ENCODE data around the gene GSTT4. TPM values are rescaled to one million over a fixed set of nuclear protein-coding genes. Genes with fewer than 3 reads are reported as not detected.

GSTT4 gene
- total RNA-seq, 1 experiment from 2014 or later: not detected

- CTCF ChIA-PET: interaction anchor here (0.6 kb wide), 1 partner anchor 12 kb away, joined by 3 read pairs; no protein-coding TSS in a partner anchor
- H3K4me2 ChIP-seq: no peak overlapping the region
- no TSS peak for BruUV-seq (replicated peaks)
Observed at GRCh38 chr22:24006207-24006913, 1.1 kb upstream of the GSTT4 start.

GRCh38 chr22:24003887-24004286, 1.4 kb downstream of the GSTT4 start:
- TF ChIP-seq EZH2 (IDR thresholded peaks at IDR 0.05; ENCODE audit: low read depth): no peak
- TF ChIP-seq CTCF (conservative IDR thresholded peaks at IDR 0.05): no peak
- H3K79me2 ChIP-seq (ENCODE audit: low read depth): no peaks in the 10 kb centered on the region

More at GRCh38 chr22:24006207-24006913, 1.1 kb upstream of the GSTT4 start:
- Histone ChIP-seq H3K9me2 (ENCODE audit: insufficient read depth) (no peaks in the 10 kb centered on the region), H2AFZ (no peak overlapping the region), H3K27ac (no peak overlapping the region), H3K4me1 (replicated peaks; ENCODE audit: insufficient read depth) (no peaks in the 10 kb centered on the region), H3K79me2 (ENCODE audit: low read depth) (peaks cover under 1% of the 10 kb centered on the region; the same call in 1 of the 2 replicates), H3K9me3 (ENCODE audit: insufficient read depth, low read depth) (no peaks in the 10 kb centered on the region), H3K27me3 (ENCODE audit: insufficient read depth, low read depth) (no peaks in the 10 kb centered on the region), H3K4me3 (no peak overlapping the region), H4K20me1 (ENCODE audit: insufficient read depth) (no peaks in the 10 kb centered on the region), H3K36me3 (ENCODE audit: low read depth) (no peaks in the 10 kb centered on the region), H3F3A (ENCODE audit: insufficient read depth, low read depth) (peaks cover 16% of the 10 kb centered on the region; the same call in 1 of the 2 replicates)
- DNase-seq: no peak
- intact Hi-C loops (cut with micrococcal nuclease; ENCODE audit: unreplicated experiment): no loop called here
- POLR2A ChIA-PET (ENCODE audit: unreplicated experiment): no interaction called here
- TF ChIP-seq EZH2 (IDR thresholded peaks at IDR 0.05; ENCODE audit: low read depth) (no peak), CTCF (conservative IDR thresholded peaks at IDR 0.05) (no peak)

GRCh38 chr22:24002851-24003250, 2.4 kb downstream of the GSTT4 start:
- Histone ChIP-seq H3F3A (ENCODE audit: insufficient read depth, low read depth) (peaks cover 22% of the 10 kb centered on the region), H3K27ac (no peak overlapping the region), H3K9me2 (ENCODE audit: insufficient read depth) (no peaks in the 10 kb centered on the region), H3K4me1 (replicated peaks; ENCODE audit: insufficient read depth) (peaks cover 9% of the 10 kb centered on the region), H3K4me2 (no peak overlapping the region), H3K4me3 (no peak overlapping the region), H3K27me3 (ENCODE audit: insufficient read depth, low read depth) (no peaks in the 10 kb centered on the region), H2AFZ (no peak overlapping the region), H3K9me3 (ENCODE audit: insufficient read depth, low read depth) (no peaks in the 10 kb centered on the region), H3K79me2 (ENCODE audit: low read depth) (no peaks in the 10 kb centered on the region), H3K36me3 (ENCODE audit: low read depth) (no peaks in the 10 kb centered on the region), H4K20me1 (ENCODE audit: insufficient read depth) (no peaks in the 10 kb centered on the region)
- no TSS peak for BruUV-seq (replicated peaks)
- intact Hi-C loops (cut with micrococcal nuclease; ENCODE audit: unreplicated experiment): no loop called here
- no peak for DNase-seq
- ChIA-PET POLR2A (ENCODE audit: unreplicated experiment) (no interaction called here), CTCF (no interaction called here)
- no peak for TF ChIP-seq CTCF (conservative IDR thresholded peaks at IDR 0.05)
- no peak for TF ChIP-seq EZH2 (IDR thresholded peaks at IDR 0.05; ENCODE audit: low read depth)

More at GRCh38 chr22:24003887-24004286, 1.4 kb downstream of the GSTT4 start:
- BruUV-seq (replicated peaks): no TSS peak
- Histone ChIP-seq H3K9me3 (ENCODE audit: insufficient read depth, low read depth) (no peaks in the 10 kb centered on the region), H4K20me1 (ENCODE audit: insufficient read depth) (no peaks in the 10 kb centered on the region), H3K4me3 (no peak overlapping the region), H2AFZ (no peak overlapping the region), H3K27me3 (ENCODE audit: insufficient read depth, low read depth) (no peaks in the 10 kb centered on the region), H3K4me1 (replicated peaks; ENCODE audit: insufficient read depth) (peaks cover 9% of the 10 kb centered on the region), H3K36me3 (ENCODE audit: low read depth) (no peaks in the 10 kb centered on the region), H3F3A (ENCODE audit: insufficient read depth, low read depth) (peaks cover 22% of the 10 kb centered on the region), H3K9me2 (ENCODE audit: insufficient read depth) (no peaks in the 10 kb centered on the region), H3K4me2 (no peak overlapping the region), H3K27ac (no peak overlapping the region)
- CTCF ChIA-PET: no interaction called here
- POLR2A ChIA-PET (ENCODE audit: unreplicated experiment): no interaction called here
- no peak for DNase-seq
- intact Hi-C loops (cut with micrococcal nuclease; ENCODE audit: unreplicated experiment): no loop called here

Measured in PC-9 (cell line).